Loucy (cell line): Measurements from ENCODE around the gene ULK3.

ENCODE experiments used
- CTCF ChIP-seq: fragments of 200-600 bp; sonication (generic); conservative IDR thresholded peaks from 2 replicates; pipeline ENCODE4 v1.5.1; 2014; ENCODE audit warnings: mild to moderate bottlenecking, antibody characterized with exemption, low read length
- EZH2phosphoT487 ChIP-seq: fragments of 200-600 bp; IDR thresholded peaks from 2 replicates; pipeline ENCODE4 v1.6.1; 2018; ENCODE audit warnings: antibody characterized with exemption, mild to moderate bottlenecking, moderate library complexity, borderline replicate concordance

DNA sequence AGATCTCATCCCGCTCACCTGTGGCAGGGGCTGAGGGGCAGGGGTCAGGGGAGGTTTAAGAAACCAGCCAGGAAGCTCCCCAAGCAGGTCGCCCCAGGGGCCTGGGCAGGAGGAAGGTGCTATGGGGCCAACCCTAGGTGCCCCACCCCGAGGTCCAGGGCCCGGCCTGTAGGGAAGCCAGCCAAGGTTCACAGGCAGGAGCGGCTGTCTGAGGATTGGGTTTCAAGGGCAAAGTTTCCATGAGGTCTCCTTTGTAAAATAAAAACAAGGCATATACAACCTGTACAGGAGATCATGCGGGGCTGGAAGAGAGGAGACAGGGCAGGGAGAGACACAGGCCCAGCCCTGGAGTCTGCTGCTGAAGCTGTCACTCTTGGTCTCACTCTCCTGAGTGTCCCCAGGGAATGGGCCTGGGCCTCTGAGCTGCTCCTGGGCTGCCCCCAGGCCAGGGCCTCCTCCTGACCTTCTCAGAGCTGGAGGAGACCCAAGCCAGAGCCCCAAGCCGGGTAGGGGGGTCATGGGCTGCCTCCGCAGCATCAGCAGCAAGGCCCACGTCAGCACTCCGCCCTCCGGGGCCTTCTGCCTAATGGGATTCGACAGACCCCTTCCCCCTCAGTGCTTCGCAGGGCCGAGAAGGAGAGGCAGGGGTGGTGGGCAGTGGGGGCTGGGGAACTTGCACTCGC is 11.0 kb downstream of the ULK3 start:
- TF ChIP-seq CTCF (no peak), EZH2phosphoT487 (no peak)
